ENCODE results near the gene RANBP3L.
"Not testable (repeated sequence)": the region's sequence is repeated elsewhere in the genome, so short reads cannot be mapped to it uniquely, and the experiment has no call there.

Gene RANBP3L

GRCh38 chr5:36285837-36286615 is 15.7 kb downstream of the RANBP3L start:
- no peak for DNase-seq (ENCODE audit: low spot score)

- not testable (repeated sequence) for DNase-seq (ENCODE audit: low spot score)
Measured at GRCh38 chr5:36283775-36284174, 17.9 kb downstream of the RANBP3L start.

- DNase-seq (ENCODE audit: low spot score) = no peak
Measured at GRCh38 chr5:36281626-36282025, 20.1 kb downstream of the RANBP3L start.

GRCh38 chr5:36279054-36279698 is 22.5 kb downstream of the RANBP3L start:
- DNase-seq (ENCODE audit: low spot score) = no peak

GRCh38 chr5:36277521-36278176 is 24.1 kb downstream of the RANBP3L start:
- DNase-seq (ENCODE audit: low spot score) = no peak

- DNase-seq (ENCODE audit: low spot score) = no peak
Measured at GRCh38 chr5:36276864-36277263, 24.8 kb downstream of the RANBP3L start.

- no peak for DNase-seq (ENCODE audit: low spot score)
Measured at GRCh38 chr5:36273809-36274526, 27.7 kb downstream of the RANBP3L start.

GRCh38 chr5:36272136-36272690 is 29.5 kb downstream of the RANBP3L start:
- DNase-seq (ENCODE audit: low spot score) = no peak

- DNase-seq (ENCODE audit: low spot score) = no peak
Measured at GRCh38 chr5:36270876-36271575, 30.7 kb downstream of the RANBP3L start.

GRCh38 chr5:36270175-36270574 is 31.5 kb downstream of the RANBP3L start:
- no peak for DNase-seq (ENCODE audit: low spot score)

GRCh38 chr5:36269478-36269877 is 32.2 kb downstream of the RANBP3L start:
- DNase-seq (ENCODE audit: low spot score) = no peak

- no peak for DNase-seq (ENCODE audit: low spot score)
Measured at GRCh38 chr5:36267905-36268304, 33.8 kb downstream of the RANBP3L start.

- no peak for DNase-seq (ENCODE audit: low spot score)
Measured at GRCh38 chr5:36264202-36264760, 37.4 kb downstream of the RANBP3L start.

GRCh38 chr5:36261186-36261585 is 40.5 kb downstream of the RANBP3L start:
- DNase-seq (ENCODE audit: low spot score) = no peak

- no peak for DNase-seq (ENCODE audit: low spot score)
Measured at GRCh38 chr5:36253575-36253974, 48.1 kb downstream of the RANBP3L start.

- DNase-seq (ENCODE audit: low spot score) = no peak
Measured at GRCh38 chr5:36252722-36253365, 48.9 kb downstream of the RANBP3L start.

GRCh38 chr5:36251218-36251617 is 50.5 kb downstream of the RANBP3L start:
- DNase-seq (ENCODE audit: low spot score) = no peak

- no peak for DNase-seq (ENCODE audit: low spot score)
Measured at GRCh38 chr5:36250427-36250826, 51.3 kb downstream of the RANBP3L start.

GRCh38 chr5:36246036-36246800 is 55.5 kb downstream of the RANBP3L start:
- no peak for DNase-seq (ENCODE audit: low spot score)

- no peak for DNase-seq (ENCODE audit: low spot score)
Measured at GRCh38 chr5:36244076-36244475, 57.6 kb downstream of the RANBP3L start.
